CD4-positive, alpha-beta T cell (primary cell): ENCODE measurements around the gene PHEX. TPM values are rescaled to one million over a fixed set of nuclear protein-coding genes. Genes with fewer than 3 reads are reported as not detected.

Experiments
- ATAC-seq: fragments of 200-7000 bp; cut with Tn5 transposase; one replicate; pipeline ENCODE4 v1.10.0; 2022; ENCODE audit warnings: mild to moderate bottlenecking; ENCODE audit not compliant: poor library complexity
- CTCF ChIA-PET: fragments of 350-600 bp; sonication (Branson Sonifier 250); formaldehyde crosslinking; loops from one replicate; lab custom pipeline; 2021; ENCODE audit warnings: antibody characterized with exemption, inconsistent platforms; lab: Charles Lee
- POLR2A ChIA-PET: fragments of 350-600 bp; sonication (Branson Sonifier 250); formaldehyde crosslinking; loops from one replicate; lab custom pipeline; 2021; ENCODE audit warnings: antibody characterized with exemption, inconsistent platforms; lab: Charles Lee
- DNase-seq, 14 experiments: peaks; one replicate each; pipeline ENCODE4 v3.0.0-alpha.2; 2013 to 2020; ENCODE audit warnings: mixed read lengths in 2 of 14
- H3K27ac ChIP-seq, 2 donors: one replicate each; pipeline versions ENCODE4 v1.5.1 to v1.7.0; 2013; ENCODE audit warnings: low read length in 2 of 2, low read depth in 1 of 2, mild to moderate bottlenecking in 1 of 2
- H3K27me3 ChIP-seq, 2 experiments: 1 replicate in 1 of 2; 2 replicates in 1 of 2; pipeline versions ENCODE4 v1.6.1 to v1.7.0; 2013; ENCODE audit warnings: low read length in 2 of 2, control low read depth in 1 of 2, mild to moderate bottlenecking in 1 of 2, moderate library complexity in 1 of 2; ENCODE audit not compliant: insufficient read depth in 2 of 2, control insufficient read depth in 1 of 2
- H3K36me3 ChIP-seq: one replicate; pipeline ENCODE4 v1.6.1; 2013; ENCODE audit warnings: low read length, control low read depth; ENCODE audit not compliant: insufficient read depth
- H3K4me1 ChIP-seq: one replicate; pipeline ENCODE4 v1.6.1; 2013; ENCODE audit warnings: low read length, control low read depth; ENCODE audit not compliant: insufficient read depth
- H3K4me3 ChIP-seq: one replicate; pipeline ENCODE4 v1.5.1; 2013; ENCODE audit warnings: mild to moderate bottlenecking, low read length, moderate library complexity
- H3K9me3 ChIP-seq, 2 experiments: 1 replicate in 1 of 2; 2 replicates in 1 of 2; pipeline versions ENCODE4 v1.6.1 to v1.7.0; 2013; ENCODE audit warnings: low read length in 2 of 2, mild to moderate bottlenecking in 2 of 2, control low read depth in 1 of 2, moderate library complexity in 1 of 2; ENCODE audit not compliant: control insufficient read depth in 1 of 2, insufficient read depth in 1 of 2
- H3K27ac Mint-ChIP-seq: one replicate; pipeline ENCODE4 v1.8.0; 2020; ENCODE audit warnings: mixed read lengths
- H3K27me3 Mint-ChIP-seq: one replicate; pipeline ENCODE4 v1.8.0; 2021; ENCODE audit warnings: mixed read lengths
- H3K36me3 Mint-ChIP-seq: one replicate; pipeline ENCODE4 v1.8.0; 2021; ENCODE audit warnings: low read depth, mixed read lengths
- H3K4me1 Mint-ChIP-seq: one replicate; pipeline ENCODE4 v1.8.0; 2021; ENCODE audit warnings: low read depth, mixed read lengths
- H3K4me3 Mint-ChIP-seq: one replicate; pipeline ENCODE4 v1.8.0; 2020; ENCODE audit warnings: mild to moderate bottlenecking, mixed read lengths
- H3K9me3 Mint-ChIP-seq: one replicate; pipeline ENCODE4 v1.8.0; 2020; ENCODE audit warnings: mixed read lengths
- intact Hi-C, 2 experiments: fragments of 100-400 bp; cut with DNase I in 1 of 2; cut with micrococcal nuclease in 1 of 2; formaldehyde crosslinking; loops; one replicate each; pipeline versions ENCODE4 v1.15.1 to v1.9.0; 2023 to 2025; cut with DNase I, micrococcal nuclease
- total RNA-seq, 174 experiments: library from RNA in 2 of 174; stranded (reverse) in 2 of 174; gene quantifications; one replicate each; pipeline ENCODE4 v1.2.3 and lab custom pipeline; 2021 to 2026
- TF ChIP-seq, protein P1 (sequence below): fragments of 200-600 bp; IDR thresholded peaks from one replicate; pipeline ENCODE4 v1.8.0; 2022; ENCODE audit warnings: antibody characterized with exemption, mild to moderate bottlenecking

Gene PHEX
- total RNA-seq, 2 experiments from 2014 or later: 0.08 to 0.14 TPM

GRCh38 chrX:22196149-22196548 is 164.0 kb downstream of the PHEX start:
- Mint-ChIP-seq H3K27me3 (no peaks in the 10 kb centered on the region), H3K4me3 (no peak overlapping the region), H3K9me3 (no peaks in the 10 kb centered on the region), H3K36me3 (no peaks in the 10 kb centered on the region), H3K4me1 (no peaks in the 10 kb centered on the region), H3K27ac (no peak overlapping the region)
- no peaks in the 10 kb centered on the region for H3K27me3 ChIP-seq
- H3K4me1 ChIP-seq: peaks cover 3% of the 10 kb centered on the region
- TF ChIP-seq, protein P1, sequence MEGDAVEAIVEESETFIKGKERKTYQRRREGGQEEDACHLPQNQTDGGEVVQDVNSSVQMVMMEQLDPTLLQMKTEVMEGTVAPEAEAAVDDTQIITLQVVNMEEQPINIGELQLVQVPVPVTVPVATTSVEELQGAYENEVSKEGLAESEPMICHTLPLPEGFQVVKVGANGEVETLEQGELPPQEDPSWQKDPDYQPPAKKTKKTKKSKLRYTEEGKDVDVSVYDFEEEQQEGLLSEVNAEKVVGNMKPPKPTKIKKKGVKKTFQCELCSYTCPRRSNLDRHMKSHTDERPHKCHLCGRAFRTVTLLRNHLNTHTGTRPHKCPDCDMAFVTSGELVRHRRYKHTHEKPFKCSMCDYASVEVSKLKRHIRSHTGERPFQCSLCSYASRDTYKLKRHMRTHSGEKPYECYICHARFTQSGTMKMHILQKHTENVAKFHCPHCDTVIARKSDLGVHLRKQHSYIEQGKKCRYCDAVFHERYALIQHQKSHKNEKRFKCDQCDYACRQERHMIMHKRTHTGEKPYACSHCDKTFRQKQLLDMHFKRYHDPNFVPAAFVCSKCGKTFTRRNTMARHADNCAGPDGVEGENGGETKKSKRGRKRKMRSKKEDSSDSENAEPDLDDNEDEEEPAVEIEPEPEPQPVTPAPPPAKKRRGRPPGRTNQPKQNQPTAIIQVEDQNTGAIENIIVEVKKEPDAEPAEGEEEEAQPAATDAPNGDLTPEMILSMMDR: no peak
- H3K4me3 ChIP-seq: no peak overlapping the region
- H3K9me3 ChIP-seq: no peaks in the 10 kb centered on the region
- ATAC-seq: no peak
- POLR2A ChIA-PET: no interaction called here
- CTCF ChIA-PET: no interaction called here
- no peak overlapping the region for H3K27ac ChIP-seq
- H3K36me3 ChIP-seq: no peaks in the 10 kb centered on the region
- no peak for DNase-seq
- intact Hi-C loops: loop anchor here in 1 of 2 experiments (5.0 to 10.0 kb wide), 3 partner anchors 61 to 361 kb away; partner anchors contain the start of gene MBTPS2

GRCh38 chrX:22202251-22202650 is 170.1 kb downstream of the PHEX start:
- Mint-ChIP-seq H3K4me3 (no peak overlapping the region), H3K27me3 (peaks cover 4% of the 10 kb centered on the region), H3K36me3 (no peaks in the 10 kb centered on the region), H3K9me3 (no peaks in the 10 kb centered on the region), H3K27ac (no peak overlapping the region), H3K4me1 (no peaks in the 10 kb centered on the region)
- H3K27me3 ChIP-seq: no peaks in the 10 kb centered on the region
- ATAC-seq (no peak), DNase-seq (no peak)
- H3K4me3 ChIP-seq: no peak overlapping the region
- H3K4me1 ChIP-seq: no peaks in the 10 kb centered on the region
- ChIA-PET POLR2A (no interaction called here), CTCF (no interaction called here)
- no peaks in the 10 kb centered on the region for H3K36me3 ChIP-seq
- H3K27ac ChIP-seq: no peak overlapping the region
- intact Hi-C loops: no loop called here
- TF ChIP-seq, protein P1: no peak
- no peaks in the 10 kb centered on the region for H3K9me3 ChIP-seq

DNA sequence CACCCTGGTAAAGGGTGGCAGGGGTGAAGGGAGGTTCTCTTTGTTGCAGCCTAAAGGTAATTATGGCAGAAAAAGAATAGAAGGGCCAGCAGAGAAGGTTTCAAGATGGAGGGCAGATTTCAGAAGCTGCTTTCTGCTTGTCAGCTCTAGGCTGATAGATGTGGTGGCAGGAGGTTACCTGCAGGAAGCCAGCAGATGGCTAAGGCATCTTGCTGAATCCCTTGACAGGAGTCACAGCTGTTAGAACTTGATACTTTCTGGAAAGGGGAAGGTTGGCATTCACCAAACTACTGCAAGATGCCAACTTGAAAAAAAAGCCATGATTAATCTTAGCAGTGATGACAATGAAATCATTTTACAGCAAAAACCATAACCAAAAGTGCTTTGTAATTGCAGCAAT is 171.1 kb downstream of the PHEX start:
- TF ChIP-seq, protein P1: no peak
- no peaks in the 10 kb centered on the region for H3K4me1 Mint-ChIP-seq
- POLR2A ChIA-PET: interaction anchor here (0.5 kb wide), 1 partner anchor 230 kb away, joined by 3 read pairs; no protein-coding TSS in a partner anchor
- H3K27me3 ChIP-seq: no peaks in the 10 kb centered on the region
- no peaks in the 10 kb centered on the region for H3K36me3 Mint-ChIP-seq
- intact Hi-C loops: no loop called here
- peaks cover 4% of the 10 kb centered on the region for H3K27me3 Mint-ChIP-seq
- no peaks in the 10 kb centered on the region for H3K36me3 ChIP-seq
- CTCF ChIA-PET: interaction anchor here (1.0 kb wide), 1 partner anchor 11 kb away, joined by 3 read pairs; no protein-coding TSS in a partner anchor
- H3K27ac Mint-ChIP-seq: no peak overlapping the region
- no peaks in the 10 kb centered on the region for H3K9me3 Mint-ChIP-seq
- no peaks in the 10 kb centered on the region for H3K9me3 ChIP-seq
- H3K4me3 ChIP-seq: no peak overlapping the region
- H3K4me1 ChIP-seq: no peaks in the 10 kb centered on the region
- H3K27ac ChIP-seq: no peak overlapping the region
- H3K4me3 Mint-ChIP-seq: no peak overlapping the region
- no peak for ATAC-seq
- DNase-seq: no peak
